Lung (tissue), 12 donors: ENCODE results near the gene EFCAB5. TPM values are rescaled to one million over a fixed set of nuclear protein-coding genes. Genes with fewer than 3 reads are reported as not detected.
"Not testable (repeated sequence)": the region's sequence is repeated elsewhere in the genome, so short reads cannot be mapped to it uniquely, and the experiment has no call there.

ENCODE experiments used
- ATAC-seq: fragments of 200-7000 bp; cut with Tn5 transposase; one replicate; pipeline ENCODE4 v1.9.1; 2020; ENCODE audit warnings: moderate number of reproducible peaks; ENCODE audit not compliant: insufficient read depth, low FRiP score
- DNase-seq, 3 donors: peaks; one replicate each; pipeline ENCODE4 v3.0.0-alpha.2; 2013 to 2017
- H3K27ac ChIP-seq, 2 donors: one replicate each; pipeline ENCODE4 v1.5.1; 2013; ENCODE audit warnings: mild to moderate bottlenecking in 2 of 2, moderate library complexity in 2 of 2, control low read depth in 1 of 2, inconsistent platforms in 1 of 2, low read depth in 1 of 2, low read length in 1 of 2
- H3K27me3 ChIP-seq, 3 donors: one replicate each; pipeline ENCODE4 v1.5.1; 2013; ENCODE audit warnings: low read length in 2 of 3; ENCODE audit not compliant: control insufficient read depth in 3 of 3, insufficient read depth in 3 of 3
- H3K36me3 ChIP-seq, 4 donors: one replicate each; pipeline ENCODE4 v1.5.1; 2013; ENCODE audit warnings: low read length in 4 of 4, mild to moderate bottlenecking in 1 of 4, moderate library complexity in 1 of 4; ENCODE audit not compliant: control insufficient read depth in 4 of 4, insufficient read depth in 4 of 4
- H3K4me1 ChIP-seq, 5 donors: one replicate each; pipeline ENCODE4 v1.5.1; 2013; ENCODE audit warnings: low read length in 5 of 5, mild to moderate bottlenecking in 2 of 5, moderate library complexity in 1 of 5; ENCODE audit not compliant: control insufficient read depth in 5 of 5, insufficient read depth in 5 of 5
- H3K4me3 ChIP-seq: one replicate; pipeline ENCODE4 v1.5.1; 2013; ENCODE audit warnings: mild to moderate bottlenecking, control low read depth, moderate library complexity
- H3K9ac ChIP-seq, 2 donors: one replicate each; pipeline ENCODE4 v1.5.1; 2013; ENCODE audit warnings: low read length in 2 of 2, control low read depth in 1 of 2; ENCODE audit not compliant: insufficient read depth in 1 of 2
- H3K9me3 ChIP-seq, 4 donors: one replicate each; pipeline ENCODE4 v1.5.1; 2013; ENCODE audit warnings: low read length in 3 of 4, mild to moderate bottlenecking in 1 of 4, moderate library complexity in 1 of 4; ENCODE audit not compliant: control insufficient read depth in 4 of 4, insufficient read depth in 3 of 4
- CTCF ChIP-seq: IDR thresholded peaks from 2 replicates; pipeline ENCODE4 v1.5.1; 2012; ENCODE audit warnings: mild to moderate bottlenecking; ENCODE audit errors: control extremely low read depth, extremely low read depth
- WGBS, 2 donors: extraction: QIAGEN DNeasy Blood & Tissue Kit; methylation state at CpG; one replicate each; pipeline ENCODE4 v1.1.7; 2013; 5-methylcytosine and 5-hydroxymethylcytosine counted together
- polyA plus RNA-seq, 2 donors: library from polyadenylated mRNA; stranded (reverse); fragments of 200-250 nt; gene quantifications; one replicate each; pipeline ENCODE4 v1.2.1, GENCODE V29; 2013
- total RNA-seq, 2 donors: library from RNA; depleted of rRNA in 1 of 2; stranded (reverse); fragments of >200 nt in 1 of 2; gene quantifications; one replicate each; pipeline ENCODE4 v1.2.1, GENCODE V29; 2014 to 2021
- donor health status: control.
- donor health status: control.
- donor health status: Bipolar disorder and iron deficiency.
- donor health status: healthy.
- donor health status: DM: yes; HTN: yes; CAD: no.

The EFCAB5 gene
- total and polyA plus RNA-seq, 4 donors, result 0.09 to 2.2 (median 0.42) TPM

GRCh38 chr17:29954405-29954804, 13.0 kb downstream of the EFCAB5 start:
- no peak overlapping the region for H3K4me3 ChIP-seq
- H3K27me3 ChIP-seq, result no peaks in the 10 kb centered on the region
- no peaks in the 10 kb centered on the region for H3K36me3 ChIP-seq
- H3K27ac ChIP-seq, result no peak overlapping the region
- no peak for ATAC-seq
- 88 to 89% methylated on average over 4 of the region's 4 CpGs for WGBS, 2 donors
- no peak for DNase-seq
- H3K9me3 ChIP-seq, result peaks cover 0 to 4% (median 0%) of the 10 kb centered on the region in 4 donors
- H3K9ac ChIP-seq, result no peak overlapping the region
- TF ChIP-seq CTCF, result no peak
- no peaks in the 10 kb centered on the region for H3K4me1 ChIP-seq

- DNase-seq, result peak in 1 of 3 donors; percentile 5
- Histone ChIP-seq H3K27me3 (no peaks in the 10 kb centered on the region), H3K9ac (no peak overlapping the region), H3K4me1 (no peaks in the 10 kb centered on the region), H3K27ac (no peak overlapping the region), H3K36me3 (no peaks in the 10 kb centered on the region), H3K9me3 (peaks cover 0 to 4% (median 0%) of the 10 kb centered on the region in 4 donors), H3K4me3 (no peak overlapping the region)
- no peak for TF ChIP-seq CTCF
- ATAC-seq, result no peak
These were observed 14.8 kb downstream of the EFCAB5 start for GRCh38 chr17:29956225-29956624.

- H3K4me3 ChIP-seq, H3K36me3 ChIP-seq, DNase-seq, H3K9me3 ChIP-seq, H3K27ac ChIP-seq, H3K4me1 ChIP-seq, ATAC-seq, H3K9ac ChIP-seq, H3K27me3 ChIP-seq: not testable (repeated sequence)
- 90 to 97% methylated on average over 1 of the region's 1 CpG for WGBS, 2 donors
These were observed 16.1 kb downstream of the EFCAB5 start for GRCh38 chr17:29957488-29957887.

- H3K4me3 ChIP-seq, result no peak overlapping the region
- TF ChIP-seq CTCF, result no peak
- 75 to 88% methylated on average over 4 of the region's 4 CpGs for WGBS, 2 donors
- no peak overlapping the region for H3K27ac ChIP-seq
- no peaks in the 10 kb centered on the region for H3K36me3 ChIP-seq
- DNase-seq (no peak), ATAC-seq (no peak)
- peaks cover 0 to 4% (median 2%) of the 10 kb centered on the region in 4 donors for H3K9me3 ChIP-seq
- H3K27me3 ChIP-seq, result no peaks in the 10 kb centered on the region
- H3K4me1 ChIP-seq, result no peaks in the 10 kb centered on the region
- H3K9ac ChIP-seq, result no peak overlapping the region
These were observed 17.7 kb downstream of the EFCAB5 start for GRCh38 chr17:29958947-29959657.
